ENCODE data around the gene PUS1.
A peak's percentile ranks its signal among the peaks of the same experiment; 100 is the strongest.

PUS1 gene

GRCh38 chr12:131943389-131943788 lies 14.3 kb downstream of the PUS1 start:
- TF ChIP-seq EP300 (IDR thresholded peaks at IDR 0.05; ENCODE audit: borderline replicate concordance) (no peak), TCF12 (IDR thresholded peaks at IDR 0.05; ENCODE audit: low read depth) (no peak), TAF1 (IDR thresholded peaks at IDR 0.05; ENCODE audit: low read depth) (no peak), CREB1 (IDR thresholded peaks at IDR 0.05; ENCODE audit: low read depth) (no peak), RAD21 (IDR thresholded peaks at IDR 0.05; ENCODE audit: low read depth) (no peak), TEAD4 (IDR thresholded peaks at IDR 0.05) (no peak)

GRCh38 chr12:131943876-131944275 lies 14.8 kb downstream of the PUS1 start:
- TF ChIP-seq CEBPB (IDR thresholded peaks at IDR 0.05) = no peak
- TF ChIP-seq TCF12 (IDR thresholded peaks at IDR 0.05; ENCODE audit: low read depth) = no peak
- TF ChIP-seq RAD21 (IDR thresholded peaks at IDR 0.05; ENCODE audit: low read depth) = no peak
- TF ChIP-seq NFIC (IDR thresholded peaks at IDR 0.05) = no peak
- TF ChIP-seq YY1 (IDR thresholded peaks at IDR 0.05; ENCODE audit: low read depth) = no peak
- no peak for TF ChIP-seq EP300 (IDR thresholded peaks at IDR 0.05; ENCODE audit: borderline replicate concordance)
- no peak for TF ChIP-seq EGR1 (IDR thresholded peaks at IDR 0.05)
- TF ChIP-seq TEAD4 (IDR thresholded peaks at IDR 0.05) = no peak
- no peak for TF ChIP-seq MAX (IDR thresholded peaks at IDR 0.05)
- TF ChIP-seq USF1 (IDR thresholded peaks at IDR 0.05) = no peak
- TF ChIP-seq CREB1 (IDR thresholded peaks at IDR 0.05; ENCODE audit: low read depth) = no peak

- no peak for TF ChIP-seq TEAD4 (IDR thresholded peaks at IDR 0.05)
- TF ChIP-seq ZBTB7A (IDR thresholded peaks at IDR 0.05; ENCODE audit: low read depth) = no peak
- no peak for TF ChIP-seq USF1 (IDR thresholded peaks at IDR 0.05)
- TF ChIP-seq YY1 (IDR thresholded peaks at IDR 0.05; ENCODE audit: low read depth) = no peak
- TF ChIP-seq MAX (IDR thresholded peaks at IDR 0.05) = no peak
- TF ChIP-seq CREB1 (IDR thresholded peaks at IDR 0.05; ENCODE audit: low read depth) = no peak
Measured at GRCh38 chr12:131944601-131945251, 15.7 kb downstream of the PUS1 start.

GRCh38 chr12:131946757-131947156 lies 17.7 kb downstream of the PUS1 start:
- no peak for TF ChIP-seq EGR1 (IDR thresholded peaks at IDR 0.05)

GRCh38 chr12:131947482-131948027 lies 18.5 kb downstream of the PUS1 start:
- no peak for TF ChIP-seq EGR1 (IDR thresholded peaks at IDR 0.05)
- no peak for TF ChIP-seq ZBTB7A (IDR thresholded peaks at IDR 0.05; ENCODE audit: low read depth)
- no peak for TF ChIP-seq REST (IDR thresholded peaks at IDR 0.05; ENCODE audit: low read depth)
- TF ChIP-seq EP300 (IDR thresholded peaks at IDR 0.05; ENCODE audit: borderline replicate concordance) = no peak
- TF ChIP-seq RAD21 (IDR thresholded peaks at IDR 0.05; ENCODE audit: low read depth) = no peak
- no peak for TF ChIP-seq CREB1 (IDR thresholded peaks at IDR 0.05; ENCODE audit: low read depth)
- TF ChIP-seq NFIC (IDR thresholded peaks at IDR 0.05) = no peak
- no peak for TF ChIP-seq YY1 (IDR thresholded peaks at IDR 0.05; ENCODE audit: low read depth)
- TF ChIP-seq CEBPB (IDR thresholded peaks at IDR 0.05) = no peak
- TF ChIP-seq USF1 (IDR thresholded peaks at IDR 0.05) = no peak
- TF ChIP-seq TCF12 (IDR thresholded peaks at IDR 0.05; ENCODE audit: low read depth) = no peak

GRCh38 chr12:131948166-131948712 lies 19.2 kb downstream of the PUS1 start:
- TF ChIP-seq NFIC (IDR thresholded peaks at IDR 0.05) (no peak), YY1 (IDR thresholded peaks at IDR 0.05; ENCODE audit: low read depth) (no peak), USF1 (IDR thresholded peaks at IDR 0.05) (no peak), TCF12 (IDR thresholded peaks at IDR 0.05; ENCODE audit: low read depth) (no peak)

- no peak for TF ChIP-seq REST (IDR thresholded peaks at IDR 0.05; ENCODE audit: low read depth)
- TF ChIP-seq ZBTB7A (IDR thresholded peaks at IDR 0.05; ENCODE audit: low read depth) = no peak; the same call in 1 of the 2 replicates
- no peak for TF ChIP-seq FOXM1 (IDR thresholded peaks at IDR 0.05; ENCODE audit: borderline replicate concordance, low read depth)
- TF ChIP-seq MAX (IDR thresholded peaks at IDR 0.05) = peak; percentile 59; the same call in 1 of the 2 replicates
- TF ChIP-seq EP300 (IDR thresholded peaks at IDR 0.05; ENCODE audit: borderline replicate concordance) = no peak; the same call in 1 of the 2 replicates
- no peak for TF ChIP-seq CREB1 (IDR thresholded peaks at IDR 0.05; ENCODE audit: low read depth)
- TF ChIP-seq EGR1 (IDR thresholded peaks at IDR 0.05) = no peak
- TF ChIP-seq YY1 (IDR thresholded peaks at IDR 0.05; ENCODE audit: low read depth) = peak; percentile 55; the same call in 1 of the 2 replicates
- TF ChIP-seq RAD21 (IDR thresholded peaks at IDR 0.05; ENCODE audit: low read depth) = peak; percentile 71
- TF ChIP-seq NFIC (IDR thresholded peaks at IDR 0.05) = no peak
- TF ChIP-seq CEBPB (IDR thresholded peaks at IDR 0.05) = no peak
- TF ChIP-seq TAF1 (IDR thresholded peaks at IDR 0.05; ENCODE audit: low read depth) = 0 out of 2 replicates have a peak, but pooled peaks have one; percentile 42
- TF ChIP-seq TEAD4 (IDR thresholded peaks at IDR 0.05) = no peak
- TF ChIP-seq TCF12 (IDR thresholded peaks at IDR 0.05; ENCODE audit: low read depth) = no peak; the same call in 1 of the 2 replicates
- TF ChIP-seq USF1 (IDR thresholded peaks at IDR 0.05) = no peak
Measured at GRCh38 chr12:131949431-131950181, 20.5 kb downstream of the PUS1 start, which contains the start of gene EP400. TSS of gene EP400 (plus strand) at chr12:131949942. CDS start at chr12:131960620, 10,678 bp downstream.
